GM19467 (cell line): Measurements from ENCODE around the gene SYNRG.

Experiments
- ATAC-seq: cut with Tn5 transposase; IDR thresholded peaks from one replicate; pipeline ENCODE4 v1.9.1; 2021; ENCODE audit warnings: mild to moderate bottlenecking, moderate library complexity; ENCODE audit not compliant: unreplicated experiment

SYNRG gene

DNA sequence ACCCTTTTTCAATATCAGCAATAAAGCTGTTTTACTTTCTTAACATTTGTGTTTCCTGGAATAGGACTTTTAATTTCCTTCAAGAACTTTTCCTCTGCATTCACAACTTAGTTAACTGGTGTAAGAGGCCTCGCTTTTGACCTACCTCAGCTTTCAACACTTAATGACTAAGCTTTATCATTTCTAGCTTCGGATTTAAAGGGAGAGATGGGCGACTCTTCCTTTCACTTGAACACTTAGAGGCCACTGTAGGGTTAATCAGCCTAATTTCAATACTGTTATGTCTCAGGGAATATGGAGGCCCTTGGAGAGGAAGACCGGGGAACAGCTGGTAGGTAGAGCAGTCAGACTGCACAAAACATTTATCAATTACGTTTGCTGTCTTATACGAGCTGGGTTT is 4.7 kb downstream of the SYNRG start:
- no peak for ATAC-seq

DNA sequence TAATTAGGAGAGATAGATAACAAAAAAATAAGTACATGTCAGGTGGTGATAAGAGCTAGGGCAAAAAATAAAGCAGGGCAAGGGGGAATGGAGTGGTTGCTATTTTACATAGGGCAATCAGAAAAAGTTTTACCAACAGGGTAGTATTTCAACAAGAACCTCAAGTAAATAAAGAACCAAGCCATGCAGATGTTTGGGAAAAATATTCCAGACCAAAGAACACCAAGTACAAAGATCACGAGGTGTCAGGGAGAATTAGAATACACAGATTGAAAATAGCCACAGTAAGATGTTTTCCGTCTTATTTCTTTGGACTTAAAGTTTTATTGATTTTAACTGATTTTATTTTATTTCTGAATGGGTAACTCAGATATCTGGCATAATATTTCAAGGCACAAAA is 11.1 kb downstream of the SYNRG start:
- ATAC-seq: no peak

DNA sequence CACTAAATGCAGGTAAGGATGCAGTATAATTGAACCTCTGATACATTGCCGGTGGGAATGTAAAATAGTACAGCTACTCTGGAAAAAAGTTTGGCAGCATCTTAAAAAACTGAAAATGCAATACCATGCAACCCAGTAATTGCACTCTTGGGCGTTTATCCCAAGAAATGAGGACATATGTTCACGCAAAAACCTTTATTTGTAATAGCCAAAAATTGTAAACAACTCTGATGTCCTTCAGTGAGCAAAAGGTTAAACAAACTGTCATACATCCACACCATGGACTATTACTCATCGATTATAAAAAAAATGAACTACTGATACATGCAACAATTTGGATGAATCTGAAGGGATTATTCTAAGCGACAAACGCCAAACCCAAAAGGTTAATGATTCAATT is 16.9 kb downstream of the SYNRG start:
- ATAC-seq: no peak

DNA sequence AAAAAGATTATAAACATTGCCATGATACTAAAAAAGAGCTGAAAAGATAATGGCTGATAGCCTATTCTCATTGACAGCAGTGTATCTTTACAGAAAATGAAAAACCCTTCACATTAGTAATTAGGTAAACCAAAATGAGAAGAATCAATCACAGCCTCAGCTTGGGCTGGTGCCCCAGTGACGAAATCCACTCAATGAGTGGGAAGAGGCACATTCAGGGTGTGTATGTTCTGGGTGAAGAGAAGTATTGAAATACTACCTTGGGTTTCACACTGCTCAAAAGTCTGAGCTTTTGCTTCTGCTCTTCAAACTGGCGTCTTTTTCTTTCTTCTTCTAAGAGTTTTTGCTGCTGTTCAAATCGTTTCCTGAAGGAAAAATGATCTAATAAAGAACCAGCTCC is 24.2 kb downstream of the SYNRG start:
- no peak for ATAC-seq

DNA sequence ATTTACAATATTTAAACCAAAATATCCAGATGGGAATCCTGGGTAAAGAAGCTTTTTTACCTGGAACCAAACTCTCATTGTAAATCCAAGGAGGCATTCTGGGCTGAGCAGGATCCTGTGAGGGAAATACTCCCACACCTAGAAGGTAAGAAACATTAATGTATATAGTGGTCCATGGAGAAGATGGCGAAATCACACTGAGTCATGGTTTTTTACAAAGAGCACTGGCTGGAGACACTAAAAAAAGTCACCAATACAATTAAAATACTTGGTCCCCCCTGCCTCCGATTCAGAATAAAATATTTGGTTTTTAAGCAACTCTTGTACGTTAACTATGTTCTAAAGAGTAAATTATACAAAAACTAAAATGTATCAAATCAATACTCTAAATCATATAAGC is 32.9 kb downstream of the SYNRG start:
- no peak for ATAC-seq

DNA sequence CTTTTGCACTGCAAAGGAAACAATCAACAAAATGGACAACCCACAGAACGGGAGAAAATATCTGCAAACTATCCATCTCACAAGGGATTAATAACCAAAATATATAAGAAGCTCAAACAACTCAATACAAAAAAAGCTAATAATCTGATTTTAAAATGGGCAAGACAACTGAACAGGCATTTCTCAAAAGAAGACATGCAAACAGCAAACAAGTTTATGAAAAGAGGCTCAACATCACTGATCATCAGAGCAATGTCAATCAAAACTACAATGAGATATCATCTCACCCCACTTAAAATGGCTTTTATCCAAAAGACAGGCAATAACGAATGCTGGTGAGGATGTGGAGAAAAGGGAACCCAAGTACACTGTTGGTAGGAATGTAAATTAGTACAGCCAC is 34.8 kb downstream of the SYNRG start:
- no peak for ATAC-seq

DNA sequence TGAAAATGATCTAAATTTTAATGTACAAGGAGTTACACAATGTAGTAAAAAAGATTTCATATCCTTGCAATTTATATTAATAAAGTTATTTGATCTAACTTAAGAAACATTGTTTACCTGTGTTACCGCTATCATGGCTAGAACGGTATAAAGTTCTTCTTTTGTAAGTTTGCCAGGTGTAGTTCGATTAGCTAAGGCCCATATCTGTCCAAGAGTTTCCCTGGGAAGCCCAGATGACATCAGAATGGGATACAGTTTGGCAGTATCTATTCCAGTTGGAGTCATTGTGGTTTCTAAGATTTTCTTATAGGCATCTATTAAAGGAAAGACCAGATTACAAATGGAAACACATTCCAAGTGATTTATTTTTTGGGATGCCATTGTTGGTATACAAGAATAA is 37.5 kb downstream of the SYNRG start:
- ATAC-seq: no peak

DNA sequence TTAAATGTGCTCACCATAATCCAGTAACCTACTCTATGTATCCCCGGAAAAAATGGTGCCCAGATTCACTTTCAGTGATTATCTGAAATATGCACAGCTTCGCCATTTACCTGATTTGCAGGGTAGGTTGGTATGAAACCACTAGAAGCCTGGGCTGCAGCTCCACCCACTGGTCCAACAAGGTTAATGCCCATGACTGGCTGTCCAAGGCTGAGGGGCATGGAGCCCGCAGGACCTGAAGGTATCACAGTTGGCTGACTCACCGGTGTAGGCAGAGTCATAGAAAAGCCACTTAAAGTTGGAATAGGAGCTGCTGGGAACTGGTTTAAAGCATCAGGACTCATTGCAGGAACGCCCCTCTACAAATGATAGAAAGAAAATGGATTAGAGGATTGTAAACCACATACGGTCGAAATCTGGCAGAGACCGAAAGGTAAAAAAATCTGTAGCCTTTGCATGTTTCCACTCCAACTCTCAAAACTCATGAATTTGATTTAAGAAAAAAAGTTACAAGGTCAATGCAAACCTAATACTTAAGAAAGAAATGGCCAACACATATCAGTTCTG is 38.6 kb downstream of the SYNRG start:
- ATAC-seq: no peak

DNA sequence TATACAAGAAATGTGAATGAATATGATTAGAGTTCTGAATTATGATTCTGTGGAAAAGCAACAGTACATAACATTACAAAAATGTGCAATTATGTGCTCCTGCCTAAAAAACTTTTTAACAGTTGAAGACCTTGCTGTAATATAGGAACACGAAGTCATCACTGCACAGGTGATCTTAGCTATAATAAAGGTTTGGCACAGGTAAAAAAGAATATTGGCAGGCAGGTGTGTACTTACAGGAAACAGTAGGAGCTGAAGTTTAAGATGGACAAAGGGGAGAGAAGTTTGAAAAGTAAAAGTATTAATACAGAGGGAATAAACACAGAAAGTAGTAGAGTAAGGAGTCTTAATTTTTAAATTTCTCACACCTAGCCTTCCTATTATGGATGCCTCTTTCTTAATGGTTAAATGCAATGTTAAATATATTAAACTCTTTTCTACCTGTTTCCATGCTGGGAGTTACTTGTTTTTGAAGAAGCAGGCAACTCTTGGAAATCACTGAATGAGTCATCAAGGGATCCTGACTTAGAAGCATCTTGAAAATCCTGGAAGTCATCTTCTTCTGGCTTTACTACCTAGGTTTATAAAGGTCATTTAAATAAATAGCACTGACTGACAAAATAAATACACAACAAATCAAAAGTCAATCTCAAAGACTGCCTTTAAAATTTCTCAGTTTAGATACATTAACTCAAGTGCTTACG is 40.7 kb downstream of the SYNRG start:
- no peak for ATAC-seq

DNA sequence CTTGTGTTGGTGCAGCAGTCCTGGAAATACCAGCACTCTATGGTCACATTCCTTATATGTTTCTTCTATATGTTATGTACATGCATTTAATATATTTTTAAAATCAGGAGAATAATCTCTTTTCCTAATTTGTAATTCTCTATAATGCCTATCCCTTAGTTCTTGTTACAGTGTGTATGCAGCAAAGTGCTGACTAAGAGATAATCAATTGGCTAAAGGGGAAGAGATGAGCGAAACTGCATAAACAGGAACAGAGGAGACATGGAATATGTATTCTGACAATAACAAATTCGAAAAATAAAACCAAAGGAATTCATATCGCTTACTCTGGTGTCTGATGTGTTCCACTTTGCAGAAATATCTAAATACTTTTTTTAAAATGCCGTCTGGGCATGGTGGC is 41.7 kb downstream of the SYNRG start:
- ATAC-seq: no peak

DNA sequence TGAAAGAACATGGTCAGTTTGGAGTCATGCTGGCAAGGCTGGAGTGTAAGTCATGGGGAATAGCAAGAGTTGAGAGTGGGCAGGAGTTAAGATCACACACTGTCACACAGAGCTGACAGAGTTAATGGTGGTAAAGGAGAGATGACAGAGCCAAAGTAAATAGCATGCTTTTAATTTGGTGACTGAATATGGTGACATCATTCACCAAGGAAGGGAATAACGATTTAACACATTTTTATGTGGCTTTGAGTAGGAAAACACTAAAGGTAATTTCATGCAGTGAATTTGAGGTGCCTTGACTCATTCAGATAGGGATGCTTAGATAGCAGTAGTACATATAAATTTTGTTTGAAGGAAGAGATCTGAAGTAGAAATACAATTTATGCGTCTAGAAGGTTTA is 42.1 kb downstream of the SYNRG start:
- ATAC-seq: no peak

DNA sequence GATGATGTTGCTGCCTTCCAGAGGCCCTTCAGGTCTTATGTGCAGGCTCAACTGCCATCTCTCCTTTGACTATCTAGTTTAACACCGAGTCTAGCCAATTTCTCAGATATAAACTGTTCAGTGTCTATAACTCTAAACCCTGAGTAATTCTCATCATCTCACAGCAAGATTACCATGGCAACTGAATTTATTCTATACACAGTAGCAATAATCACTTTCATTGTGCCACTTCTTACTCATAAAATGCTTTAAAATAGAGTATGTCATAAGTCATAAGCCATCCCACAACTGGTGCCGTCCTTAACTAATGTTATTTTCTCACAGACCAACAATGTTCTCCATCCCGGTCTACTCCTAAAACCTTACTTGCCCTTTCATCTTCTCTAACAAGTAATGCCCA is 45.0 kb downstream of the SYNRG start:
- ATAC-seq: no peak

DNA sequence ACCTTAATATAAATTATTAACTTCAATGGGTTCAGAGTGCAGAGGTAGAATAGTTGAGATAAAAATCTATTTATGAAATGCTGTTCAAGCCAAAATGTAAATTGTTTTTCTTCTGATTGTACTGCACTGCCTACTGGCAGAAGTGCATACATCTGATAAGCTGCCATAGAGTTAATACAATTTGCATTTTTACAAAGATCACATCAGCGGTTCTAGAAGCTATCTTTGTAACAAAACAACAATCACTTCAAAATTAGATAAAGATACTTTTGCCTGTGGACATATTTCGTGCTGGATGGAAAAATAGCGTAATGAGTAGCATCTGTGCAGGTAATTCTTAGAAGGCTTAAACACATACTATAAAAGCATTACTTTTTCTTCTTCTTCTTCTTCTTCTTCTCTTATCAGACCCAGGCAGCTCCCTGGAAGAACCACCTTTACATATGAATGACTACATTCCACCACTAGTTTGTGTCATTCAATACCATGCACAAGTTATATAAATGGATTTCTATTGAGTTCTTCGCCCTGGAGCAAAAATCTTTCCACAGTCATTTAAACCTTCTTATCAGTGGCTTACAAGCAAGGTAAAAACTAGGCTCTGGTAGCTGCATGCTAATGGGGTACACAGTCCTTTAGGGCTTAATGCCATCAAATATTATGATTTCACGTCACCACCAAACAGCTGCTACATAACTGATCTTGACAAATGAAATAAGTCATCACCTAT is 47.0 kb downstream of the SYNRG start:
- ATAC-seq: no peak

DNA sequence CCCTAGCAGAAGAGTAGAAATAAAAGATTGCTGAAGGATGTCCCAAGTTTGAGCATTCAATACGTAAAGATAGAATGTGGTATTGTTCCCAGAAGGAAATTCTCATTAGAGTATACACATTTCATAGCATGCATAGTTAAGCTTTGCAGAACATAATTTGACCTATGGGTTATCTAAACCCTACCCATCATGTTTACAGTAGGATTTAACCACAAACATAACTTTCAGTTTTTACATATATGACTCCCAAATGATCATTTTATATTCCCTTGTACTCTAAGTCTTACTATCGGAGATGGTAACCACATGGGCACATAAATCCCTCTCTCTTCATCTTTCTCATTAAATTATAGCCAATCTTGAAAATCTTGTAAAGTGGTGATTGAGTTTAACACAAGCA is 50.9 kb downstream of the SYNRG start:
- no peak for ATAC-seq

DNA sequence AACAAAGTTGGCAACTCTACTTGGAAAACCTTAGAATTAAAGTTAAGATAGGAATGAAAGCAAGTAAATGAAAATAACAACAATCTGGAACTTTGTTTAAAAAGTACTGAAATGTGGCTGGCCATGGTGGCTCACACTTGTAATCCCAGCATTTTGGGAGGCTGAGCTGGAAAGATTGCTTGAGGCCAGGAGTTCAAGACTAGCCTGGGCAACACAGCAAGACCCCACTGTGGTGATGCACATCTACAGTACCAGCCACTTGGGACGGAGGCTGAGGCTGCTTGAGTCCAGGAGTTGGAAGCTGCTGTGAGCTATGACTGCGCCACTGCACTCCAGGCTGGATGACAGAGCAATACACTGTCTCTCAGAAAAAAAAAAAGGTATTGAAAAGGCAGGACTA is 51.7 kb downstream of the SYNRG start:
- no peak for ATAC-seq

DNA sequence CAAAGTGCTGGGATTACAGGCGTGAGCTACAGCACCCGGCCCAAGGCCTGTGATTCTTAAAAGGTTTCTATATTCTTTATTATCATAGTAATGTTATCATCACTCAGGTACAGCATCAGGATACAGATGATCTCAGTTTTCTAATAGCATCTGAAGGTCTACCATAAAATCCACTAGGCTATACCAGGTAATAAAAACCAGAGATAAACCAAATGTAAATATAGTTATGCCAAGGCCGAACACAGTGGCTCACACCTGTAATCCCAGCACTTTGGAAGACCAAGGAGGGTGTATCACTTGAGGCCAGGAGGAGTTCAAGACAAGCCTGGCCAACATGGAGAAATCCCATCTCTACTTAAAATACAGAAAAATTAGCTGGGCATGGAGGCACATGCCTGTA is 53.8 kb downstream of the SYNRG start:
- ATAC-seq: no peak

DNA sequence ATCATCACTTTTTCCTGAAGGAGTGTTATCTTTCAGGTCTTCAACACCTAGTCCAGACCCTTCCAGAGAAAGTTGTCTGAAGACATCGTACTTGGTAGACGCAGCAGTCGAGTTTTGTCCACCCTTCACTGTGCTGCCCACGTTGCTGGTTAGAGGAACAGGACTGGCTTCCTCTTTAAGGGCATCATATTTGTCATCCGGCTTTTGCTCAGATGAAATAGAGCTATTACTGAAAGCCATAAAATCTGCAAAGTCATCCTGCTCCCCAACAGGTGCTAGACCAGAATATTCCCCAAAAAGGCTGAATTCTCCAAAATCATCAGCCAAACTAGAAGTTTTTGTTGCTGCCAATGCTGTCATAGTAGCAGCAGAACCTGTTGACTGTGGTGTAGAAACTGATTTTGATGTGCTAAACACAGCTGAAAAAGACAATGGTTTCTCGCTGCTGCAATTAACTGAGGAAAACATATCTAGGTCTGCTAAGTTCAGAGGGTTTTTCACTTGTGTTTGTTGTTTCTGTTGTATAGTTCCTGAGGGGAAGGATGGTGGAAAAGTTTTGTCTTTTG is 55.7 kb downstream of the SYNRG start:
- ATAC-seq: no peak

DNA sequence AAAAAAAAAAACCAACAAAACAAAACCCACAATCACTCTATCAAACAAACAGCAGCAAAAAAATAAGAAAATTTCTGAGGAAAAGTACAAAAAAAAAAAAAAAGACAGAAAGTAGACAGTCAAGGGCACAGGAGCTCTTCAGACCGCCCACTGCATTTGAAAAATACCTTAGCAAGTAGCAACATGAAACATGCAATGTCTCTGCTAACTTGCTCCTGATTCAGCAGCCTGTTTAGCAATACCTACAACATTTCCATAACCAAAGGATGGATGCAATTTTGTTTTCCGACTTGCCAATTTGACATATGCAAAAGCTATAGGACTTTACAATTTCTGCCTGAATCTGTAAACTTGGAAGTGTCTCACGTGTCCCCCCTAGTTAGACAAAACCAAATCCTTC is 57.4 kb downstream of the SYNRG start:
- ATAC-seq: no peak

DNA sequence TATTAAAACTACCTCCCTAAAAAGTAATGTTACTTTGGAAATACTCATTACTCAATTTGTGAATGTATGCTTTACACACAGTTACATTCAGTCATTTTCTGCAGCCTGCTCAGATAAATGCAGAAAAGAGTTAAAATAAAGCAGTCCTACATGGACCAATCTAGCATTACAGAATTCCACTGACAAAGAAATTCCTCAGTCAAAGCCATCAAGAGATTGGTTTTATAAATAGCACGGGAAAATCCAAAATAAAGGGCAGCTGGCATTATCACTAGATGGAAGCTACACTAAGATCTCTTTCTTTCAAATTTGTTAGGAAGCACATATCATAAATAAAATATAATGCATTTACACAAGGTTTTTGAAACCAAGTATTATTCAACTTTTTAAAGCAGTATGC is 61.2 kb downstream of the SYNRG start:
- no peak for ATAC-seq

DNA sequence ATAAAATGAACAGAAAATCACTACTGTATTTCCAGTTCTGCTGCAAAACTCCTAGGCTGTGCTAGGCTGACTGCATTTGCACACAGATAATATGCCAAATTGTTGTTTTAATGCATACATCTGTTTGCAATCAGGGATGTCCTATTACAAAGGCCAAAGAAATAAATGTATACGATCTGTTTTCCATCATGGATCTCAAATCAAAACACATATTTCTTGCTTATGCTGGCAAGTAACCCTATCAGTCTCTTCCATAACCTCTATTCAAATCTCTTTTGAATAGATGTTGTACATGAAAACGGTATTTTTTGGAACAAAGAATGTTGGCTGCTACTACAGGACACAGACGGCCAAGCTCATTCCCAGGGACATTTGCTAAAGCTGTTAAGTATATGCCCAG is 62.9 kb downstream of the SYNRG start:
- ATAC-seq: no peak

DNA sequence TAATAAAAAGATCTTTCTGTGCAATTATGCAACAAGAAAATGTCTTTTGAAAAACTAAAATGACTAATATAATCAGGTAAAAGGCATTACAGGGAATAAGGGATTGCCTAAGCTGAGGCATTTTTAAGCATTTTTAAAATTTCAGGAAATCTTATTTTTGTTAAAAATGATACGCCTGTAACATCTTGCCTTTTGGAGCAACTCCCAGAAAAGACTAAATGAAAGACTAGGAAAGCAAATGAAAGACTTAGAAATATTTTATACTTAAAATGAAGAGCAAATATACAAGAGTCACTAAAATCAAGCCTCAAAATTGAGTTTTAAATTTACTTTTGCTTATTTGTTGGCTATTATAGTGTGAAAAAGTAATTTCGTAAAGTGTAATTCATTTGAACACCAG is 63.7 kb downstream of the SYNRG start:
- ATAC-seq: no peak

DNA sequence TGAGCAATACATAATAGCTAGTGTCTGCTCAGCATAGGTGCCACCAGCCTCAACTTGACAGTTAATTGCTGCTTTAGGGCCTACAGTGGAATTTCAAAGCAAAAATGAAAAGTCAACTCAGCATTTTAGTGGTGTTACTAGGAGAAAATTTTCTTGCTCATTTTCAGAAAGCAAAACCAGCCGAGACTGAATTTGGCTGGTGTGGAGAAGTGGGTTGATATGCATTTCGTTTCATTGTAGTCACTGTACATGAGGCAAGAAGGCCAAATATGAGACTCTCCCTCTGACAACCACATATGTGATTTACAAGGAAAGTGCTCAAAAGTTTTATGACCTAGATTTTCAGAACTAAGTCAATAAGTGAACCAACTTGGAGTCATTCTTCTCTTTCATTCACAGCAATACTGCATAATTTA is 65.6 kb downstream of the SYNRG start:
- no peak for ATAC-seq
